C1 segment of cervical spinal cord (tissue), 14 donors: ENCODE results near the gene QSOX1.

Experiments
- DNase-seq, 14 donors: peaks; one replicate each; lab custom pipeline; 2025; lab: John Stamatoyannopoulos, UW

QSOX1 gene

DNA sequence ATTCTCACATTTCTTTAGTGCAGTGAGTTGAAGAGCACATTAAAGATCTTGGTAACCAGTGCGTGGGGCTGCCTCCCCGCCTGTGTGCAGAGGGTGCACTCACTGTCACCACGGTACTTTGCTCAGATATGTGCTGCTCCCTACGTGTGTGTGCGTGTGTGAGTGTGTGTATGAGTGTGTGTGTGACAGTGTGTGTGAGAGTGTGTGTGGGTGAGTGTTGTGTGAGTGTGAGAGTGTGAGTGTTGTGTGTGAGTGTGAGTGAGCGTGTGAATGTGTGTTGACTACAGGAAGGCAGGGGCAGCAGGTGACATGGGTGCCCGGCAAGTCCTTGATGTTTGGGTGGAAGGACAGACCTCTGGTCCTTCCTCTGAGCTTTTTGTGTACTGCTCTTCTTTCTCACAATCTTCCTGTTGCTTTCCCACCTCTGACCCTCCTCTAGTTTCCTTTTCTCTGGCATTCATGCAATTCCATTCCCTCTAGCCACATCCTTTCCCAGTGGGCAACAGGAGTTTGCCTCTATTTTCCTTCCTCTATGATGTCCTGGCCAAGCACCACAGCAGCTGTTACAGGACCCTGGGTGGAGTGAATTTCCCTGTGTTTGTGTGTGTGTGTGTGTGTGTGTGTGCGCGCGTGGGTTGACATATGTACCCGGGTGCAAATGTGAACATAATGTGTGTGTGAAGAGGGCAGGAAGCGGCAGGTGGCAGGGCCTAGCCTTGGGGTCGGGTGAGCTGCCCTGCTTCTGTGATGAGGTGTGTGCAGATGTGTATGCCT is 95.2 kb downstream of the QSOX1 start:
- DNase-seq = no peak

DNA sequence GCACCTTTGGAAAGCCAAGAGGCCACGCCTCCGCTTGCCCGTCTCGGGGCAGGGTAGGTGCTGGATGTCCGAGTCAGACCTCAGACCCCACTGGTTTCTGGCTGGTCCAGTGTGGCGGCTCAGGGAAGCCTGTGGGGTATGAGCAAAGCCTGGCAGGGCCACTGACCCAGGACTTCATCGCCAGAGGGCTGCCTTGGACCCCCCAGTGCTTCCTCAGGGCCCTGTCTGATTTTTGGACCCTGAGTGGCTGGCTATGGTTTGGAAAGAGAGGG is 95.8 kb downstream of the QSOX1 start:
- no peak for DNase-seq

DNA sequence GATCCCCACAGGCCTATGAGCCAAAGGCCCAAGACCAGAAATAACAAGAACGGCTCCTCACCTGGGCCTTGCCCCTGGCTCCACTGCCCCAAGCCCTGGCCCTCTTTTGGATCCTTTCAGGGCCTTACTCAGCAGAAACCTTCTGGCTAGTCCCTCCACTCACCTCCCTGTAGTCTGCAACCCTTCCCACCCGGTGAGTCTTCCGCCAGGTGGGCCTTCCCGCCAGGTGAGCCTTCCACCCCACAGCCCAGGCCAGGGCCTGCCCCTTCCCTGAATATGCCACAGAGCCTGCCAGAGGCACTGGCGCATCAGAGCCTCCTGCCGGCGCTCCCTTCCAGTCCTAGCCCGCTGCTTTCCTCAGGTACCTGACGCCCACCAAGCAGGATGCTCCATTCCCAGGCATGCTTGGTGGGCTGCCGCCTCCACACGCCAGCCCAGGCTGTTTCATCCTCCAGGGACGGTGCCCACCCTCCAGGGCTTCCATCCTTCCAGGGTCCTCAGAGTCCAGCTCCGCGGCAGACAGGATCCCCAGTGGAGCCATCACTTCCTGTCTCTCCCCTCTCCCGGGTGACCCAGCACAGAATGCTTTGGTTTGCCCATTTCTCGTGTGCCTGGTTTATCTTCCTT is 96.3 kb downstream of the QSOX1 start:
- DNase-seq = no peak

DNA sequence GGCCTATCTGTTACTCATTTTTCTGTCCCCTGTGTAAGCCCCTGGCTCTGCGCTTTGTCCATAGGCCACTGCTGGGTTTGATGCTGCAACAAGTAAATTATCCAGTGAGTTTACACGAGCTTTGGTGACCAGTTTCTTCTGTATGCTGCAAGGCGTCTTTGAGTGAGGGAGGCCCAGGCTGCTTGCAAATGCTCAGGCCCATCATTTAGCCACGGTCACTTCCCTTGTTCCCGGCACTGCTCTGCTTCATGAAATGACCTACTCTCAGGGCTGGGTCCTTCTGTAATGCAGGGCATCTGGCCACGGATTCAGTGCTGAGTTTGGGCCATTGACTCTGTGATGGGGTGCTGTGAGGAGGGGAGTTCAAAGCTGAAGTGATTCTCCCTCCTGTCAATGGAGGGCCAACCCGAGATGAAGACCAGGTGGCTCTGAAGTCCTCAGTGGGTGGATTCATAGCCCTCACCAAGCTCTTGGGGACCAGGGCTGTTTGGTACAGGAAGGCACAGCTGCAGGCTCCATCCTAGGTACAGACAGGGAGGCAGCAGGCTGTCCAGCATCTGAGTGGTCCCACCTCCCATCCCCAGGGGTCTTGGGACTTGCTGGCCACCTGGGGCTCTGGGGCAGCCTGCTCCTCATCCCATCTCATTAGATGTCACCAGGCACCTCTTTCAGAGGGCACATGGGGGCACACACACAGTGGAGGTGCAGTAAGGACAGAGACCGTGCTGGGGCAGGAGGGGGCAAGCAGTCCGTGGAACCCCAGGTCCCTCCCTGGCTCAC is 97.0 kb downstream of the QSOX1 start:
- no peak for DNase-seq

DNA sequence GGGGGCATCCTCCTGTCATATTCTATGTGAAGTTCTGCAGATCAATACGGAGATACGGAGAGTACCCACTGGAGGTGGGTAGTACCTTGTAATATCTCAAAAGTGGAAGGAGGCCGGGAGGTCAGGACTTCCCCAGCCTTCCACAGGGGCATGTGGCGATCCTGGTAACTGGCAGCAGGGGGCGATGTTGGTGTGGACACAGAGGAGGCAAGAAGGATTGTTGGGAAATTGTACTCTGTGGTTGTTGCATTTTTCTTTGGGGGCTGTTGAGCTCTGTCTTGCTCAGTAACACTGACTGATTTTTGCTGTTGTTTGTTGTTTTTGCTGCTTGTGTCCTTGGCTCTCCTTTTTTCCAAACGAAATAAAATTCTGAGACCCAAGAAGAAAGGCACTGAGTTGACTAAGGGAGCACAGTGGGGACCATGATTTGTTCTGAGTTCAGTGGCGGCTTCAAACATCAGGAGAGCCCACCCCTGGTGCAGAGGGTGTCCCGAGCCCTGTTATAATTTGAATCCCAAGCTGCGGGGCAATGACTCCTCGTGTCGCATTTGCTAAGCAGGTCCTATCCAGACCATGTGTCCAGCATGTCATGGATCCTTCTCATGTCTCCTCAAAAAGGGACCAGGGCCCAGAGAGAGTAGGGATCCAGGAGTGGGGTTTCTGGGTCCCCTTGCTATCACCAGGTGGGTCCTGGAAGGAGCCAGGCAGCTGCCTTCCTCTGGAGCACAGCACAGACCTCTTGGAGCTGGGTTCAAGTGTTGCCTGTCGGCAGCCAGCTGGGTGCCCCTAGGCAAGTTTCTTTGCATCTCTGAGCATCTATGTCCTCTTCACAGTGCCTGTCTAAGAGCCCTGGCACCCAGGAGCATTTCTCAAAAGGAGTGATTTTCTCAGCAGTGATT is 98.2 kb downstream of the QSOX1 start:
- DNase-seq = peak in 2 of 14 donors; percentile 11 to 16
